HG02571 (cell line): Measurements from ENCODE around the gene ASIC3.
"Not testable (repeated sequence)": the region's sequence is repeated elsewhere in the genome, so short reads cannot be mapped to it uniquely, and the experiment has no call there.

Experiments used
- ATAC-seq: cut with Tn5 transposase; IDR thresholded peaks from one replicate; pipeline ENCODE4 v1.9.1; 2021; ENCODE audit warnings: mild to moderate bottlenecking, moderate library complexity; ENCODE audit not compliant: unreplicated experiment

Gene ASIC3

DNA sequence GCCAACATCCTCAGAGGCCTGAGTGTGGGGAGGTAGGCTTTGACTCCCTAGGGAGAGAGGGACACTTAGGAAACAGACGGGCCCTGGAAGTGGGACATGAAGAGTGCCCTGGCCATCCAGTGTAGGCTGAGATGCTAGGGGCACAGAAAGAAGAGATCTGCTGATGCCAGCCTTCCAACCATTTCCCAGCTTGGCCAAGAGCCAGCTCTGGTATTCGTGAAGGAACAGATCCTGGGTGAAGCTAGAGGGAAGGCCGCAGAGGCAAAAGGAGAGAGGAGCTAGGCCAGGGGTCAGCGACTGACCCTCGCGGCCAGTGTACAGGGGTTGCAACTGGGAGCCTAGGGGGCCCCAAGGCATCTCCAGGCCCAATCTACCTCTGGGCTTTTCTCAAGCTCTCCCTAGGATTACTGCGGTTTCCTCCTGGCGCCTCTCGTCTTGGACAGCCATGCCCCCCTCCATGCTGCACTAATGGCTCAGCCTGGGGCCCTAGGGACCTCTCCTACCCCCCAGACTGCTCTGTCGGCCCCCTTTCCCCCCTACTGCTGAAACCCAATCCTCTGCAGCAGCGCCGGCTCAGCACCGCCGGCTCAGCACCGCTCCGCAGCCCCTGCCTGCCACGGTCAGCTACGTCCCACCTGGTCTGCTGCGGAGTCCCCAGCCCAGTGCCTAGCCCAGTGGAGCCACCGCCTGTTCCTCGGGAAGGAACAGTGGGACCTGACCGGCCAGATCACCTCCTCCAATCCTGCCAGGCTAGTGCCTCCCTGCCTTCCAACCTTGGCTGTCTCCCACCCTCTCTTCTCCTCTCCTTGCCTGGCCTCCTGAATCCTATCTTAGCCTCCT, at the start of gene ASIC3:
ASIC3 (plus strand) TSS at position 556 of the 840 bp plus-strand sequence. CDS start 355 bp downstream, outside the sequence.
- no peak for ATAC-seq

DNA sequence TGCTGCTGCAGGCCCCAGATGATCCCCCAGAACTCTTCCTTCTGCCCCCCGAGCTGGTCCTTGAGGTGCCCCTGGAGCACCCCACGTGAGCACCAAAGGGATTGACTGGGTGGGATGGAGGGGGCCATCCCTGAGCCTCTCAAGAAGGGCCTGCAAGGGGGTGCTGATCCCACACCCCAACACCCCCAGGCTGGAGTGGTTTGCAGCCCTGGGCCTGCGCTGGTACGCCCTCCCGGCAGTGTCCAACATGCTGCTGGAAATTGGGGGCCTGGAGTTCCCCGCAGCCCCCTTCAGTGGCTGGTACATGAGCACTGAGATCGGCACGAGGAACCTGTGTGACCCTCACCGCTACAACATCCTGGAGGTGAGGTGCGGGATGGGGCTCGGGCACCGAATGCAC, 49.3 kb upstream of the ASIC3 start:
- ATAC-seq, result no peak

DNA sequence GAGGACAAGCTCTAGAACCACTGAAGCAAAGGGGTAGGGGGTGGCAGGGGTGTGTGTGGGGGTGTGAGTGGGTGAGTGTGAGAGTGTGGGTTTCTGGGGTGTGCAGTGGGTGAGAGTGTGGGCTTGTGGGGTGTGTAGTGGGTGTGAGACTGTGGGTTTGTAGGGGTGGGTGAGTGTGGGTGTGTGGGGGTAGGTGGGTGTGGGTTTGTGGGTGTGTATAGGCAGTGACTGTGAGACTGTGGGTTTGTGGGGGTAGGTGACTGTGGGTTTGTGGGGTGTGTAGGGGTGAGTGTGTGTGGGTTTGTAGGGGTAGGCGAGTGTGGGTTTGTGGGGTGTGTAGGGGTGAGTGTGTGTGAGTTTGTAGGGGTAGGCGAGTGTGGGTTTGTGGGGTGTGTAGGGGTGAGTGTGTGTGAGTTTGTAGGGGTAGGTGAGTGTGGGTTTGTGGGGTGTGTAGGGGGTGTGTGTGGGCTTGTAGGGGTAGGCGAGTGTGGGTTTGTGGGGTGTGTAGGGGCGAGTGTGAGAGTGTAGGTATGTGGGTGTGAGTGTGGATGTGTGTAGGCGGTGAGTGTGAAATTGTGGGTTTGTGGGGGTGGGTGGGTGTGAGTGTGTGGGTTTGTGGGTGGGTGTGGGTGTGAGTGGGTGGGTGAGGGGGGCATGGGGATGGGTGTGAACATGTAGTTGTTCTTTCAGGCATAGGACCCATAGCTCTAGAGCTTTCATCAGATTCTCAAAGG, 48.7 kb upstream of the ASIC3 start:
- ATAC-seq, result no peak

DNA sequence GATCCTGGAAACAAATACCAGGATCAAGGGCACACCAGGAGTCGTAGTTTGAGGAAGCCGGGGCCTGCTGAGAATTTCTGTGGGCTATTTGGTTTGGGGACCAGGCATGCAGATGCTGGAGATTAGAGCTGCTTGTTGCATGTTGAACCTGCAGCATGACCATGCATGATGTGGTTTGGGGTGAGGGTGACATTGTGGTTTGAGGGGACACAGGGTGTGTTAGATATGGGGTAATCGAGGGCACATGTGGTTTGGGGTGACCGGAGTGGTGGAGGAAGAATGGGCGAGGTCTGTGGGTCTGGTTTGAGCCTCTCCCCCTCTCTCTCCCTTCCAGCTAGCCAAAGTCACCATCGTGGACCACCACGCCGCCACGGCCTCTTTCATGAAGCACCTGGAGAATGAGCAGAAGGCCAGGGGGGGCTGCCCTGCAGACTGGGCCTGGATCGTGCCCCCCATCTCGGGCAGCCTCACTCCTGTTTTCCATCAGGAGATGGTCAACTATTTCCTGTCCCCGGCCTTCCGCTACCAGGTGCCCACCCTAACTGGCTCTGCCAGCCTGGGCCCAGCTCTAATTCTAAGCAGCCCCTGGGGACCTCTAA, 47.3 kb upstream of the ASIC3 start:
- no peak for ATAC-seq

DNA sequence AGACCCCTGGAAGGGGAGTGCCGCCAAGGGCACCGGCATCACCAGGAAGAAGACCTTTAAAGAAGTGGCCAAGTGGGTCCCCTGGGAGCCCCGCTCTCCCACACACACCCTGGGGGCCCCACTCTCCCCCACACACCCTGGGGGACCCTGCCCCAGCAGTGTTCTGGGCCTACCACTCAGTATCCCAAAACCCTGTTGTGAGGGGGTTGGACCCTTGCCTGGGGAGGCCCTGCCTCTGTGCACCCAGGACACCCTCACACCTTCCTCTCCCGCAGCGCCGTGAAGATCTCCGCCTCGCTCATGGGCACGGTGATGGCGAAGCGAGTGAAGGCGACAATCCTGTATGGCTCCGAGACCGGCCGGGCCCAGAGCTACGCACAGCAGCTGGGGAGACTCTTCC, 46.8 kb upstream of the ASIC3 start:
- no peak for ATAC-seq

DNA sequence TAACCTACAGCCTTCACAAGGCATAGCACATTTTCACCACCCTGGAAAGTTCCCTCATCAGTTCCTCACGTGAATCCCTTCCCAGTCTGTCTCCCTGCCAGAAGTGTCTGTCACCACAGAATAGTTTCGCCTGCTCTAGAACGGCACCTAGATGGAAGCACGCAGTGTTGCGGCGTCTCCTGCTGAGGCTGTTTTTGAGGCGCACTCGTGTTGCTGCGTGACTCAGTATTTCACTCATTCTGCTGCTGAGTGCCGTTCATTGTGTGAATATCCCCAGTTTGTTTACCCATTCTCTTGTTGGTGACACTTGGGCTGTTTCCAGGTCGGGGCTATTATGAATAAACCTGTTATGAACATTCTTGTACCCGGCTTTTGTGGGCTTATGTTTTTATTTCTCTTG, 44.8 kb upstream of the ASIC3 start:
- no peak for ATAC-seq

DNA sequence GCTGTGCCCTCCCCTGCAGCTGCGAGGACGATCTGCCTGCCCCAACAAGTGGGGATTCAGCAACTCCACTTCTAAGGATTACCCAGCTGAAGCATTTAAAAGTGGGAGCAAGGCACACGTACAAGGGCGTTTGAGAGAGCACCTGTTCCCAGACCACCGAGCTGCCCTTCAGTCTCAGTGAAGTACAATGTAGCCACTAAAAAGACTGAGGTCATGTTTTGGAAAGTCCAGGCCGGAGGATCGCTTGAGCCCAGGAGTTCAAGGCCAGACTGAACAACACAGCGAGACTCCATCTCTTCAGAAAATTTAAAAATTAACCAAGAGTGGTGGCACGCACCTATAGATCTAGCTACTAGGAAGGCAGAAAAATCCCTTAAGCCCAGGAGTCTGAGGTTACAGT, 42.8 kb upstream of the ASIC3 start:
- ATAC-seq, result no peak

DNA sequence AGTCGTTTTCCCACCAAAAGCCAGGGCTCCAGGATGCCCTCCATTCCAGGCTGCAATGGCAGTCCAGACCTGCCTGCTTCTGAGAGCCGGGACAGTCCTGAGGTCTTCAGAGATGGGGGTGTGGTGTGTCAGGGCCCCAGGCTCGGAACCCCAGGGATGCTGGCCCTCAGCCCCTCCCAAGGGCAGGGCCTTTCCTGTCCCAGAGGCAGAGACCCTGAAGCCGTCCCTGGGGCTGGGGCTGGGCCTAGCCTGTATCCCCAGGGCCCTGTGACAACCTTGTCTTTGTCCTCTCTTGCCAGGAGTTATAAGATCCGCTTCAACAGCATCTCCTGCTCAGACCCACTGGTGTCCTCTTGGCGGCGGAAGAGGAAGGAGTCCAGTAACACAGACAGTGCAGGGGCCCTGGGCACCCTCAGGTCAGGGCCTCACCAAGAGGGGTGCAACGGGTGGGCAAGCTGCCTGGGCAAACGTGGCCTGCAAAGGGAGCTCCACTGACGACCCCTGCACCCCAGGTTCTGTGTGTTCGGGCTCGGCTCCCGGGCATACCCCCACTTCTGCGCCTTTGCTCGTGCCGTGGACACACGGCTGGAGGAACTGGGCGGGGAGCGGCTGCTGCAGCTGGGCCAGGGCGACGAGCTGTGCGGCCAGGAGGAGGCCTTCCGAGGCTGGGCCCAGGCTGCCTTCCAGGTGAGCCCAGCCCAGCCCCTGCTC, 41.6 kb upstream of the ASIC3 start:
- ATAC-seq, result no peak

DNA sequence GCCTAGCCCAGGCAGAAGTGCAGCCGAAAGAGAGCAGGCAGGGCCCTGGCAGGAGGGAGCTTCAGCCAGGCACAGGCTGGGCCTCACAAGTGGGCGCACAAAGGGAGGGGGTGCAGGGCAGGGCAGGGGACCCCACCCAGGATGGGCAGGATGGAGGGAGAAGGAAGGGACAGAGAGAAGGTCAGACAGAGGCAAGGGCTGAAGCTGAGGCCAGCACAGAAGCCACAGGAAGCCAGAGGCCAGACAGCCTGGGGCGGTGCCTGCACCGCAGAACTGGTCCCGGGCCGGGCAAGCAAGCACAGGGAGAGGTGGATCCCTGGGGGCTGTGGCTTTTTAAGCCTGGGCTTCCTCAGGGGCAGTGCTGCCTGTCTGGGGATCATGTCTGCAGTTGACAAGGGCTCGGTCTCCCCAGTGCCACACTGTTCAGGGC, 40.8 kb upstream of the ASIC3 start:
- no peak for ATAC-seq

DNA sequence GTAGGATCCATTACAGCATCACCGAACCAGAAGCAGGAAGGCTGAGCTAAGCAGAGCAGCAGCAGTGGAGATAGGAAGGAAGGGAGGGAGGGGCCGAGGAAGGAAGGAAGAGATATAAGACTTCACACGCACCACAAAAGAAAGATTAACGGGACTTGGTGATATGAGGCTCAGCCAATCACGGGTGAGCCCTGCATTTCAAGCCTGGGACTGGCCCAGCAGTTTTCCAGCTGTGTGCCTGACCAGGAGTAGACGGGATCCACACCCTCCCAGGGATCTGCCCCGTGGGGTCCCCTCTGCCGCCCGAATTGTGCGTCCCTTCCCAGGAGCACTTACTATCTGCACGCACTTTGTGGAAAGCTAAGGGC, 40.2 kb upstream of the ASIC3 start:
- ATAC-seq, result no peak

DNA sequence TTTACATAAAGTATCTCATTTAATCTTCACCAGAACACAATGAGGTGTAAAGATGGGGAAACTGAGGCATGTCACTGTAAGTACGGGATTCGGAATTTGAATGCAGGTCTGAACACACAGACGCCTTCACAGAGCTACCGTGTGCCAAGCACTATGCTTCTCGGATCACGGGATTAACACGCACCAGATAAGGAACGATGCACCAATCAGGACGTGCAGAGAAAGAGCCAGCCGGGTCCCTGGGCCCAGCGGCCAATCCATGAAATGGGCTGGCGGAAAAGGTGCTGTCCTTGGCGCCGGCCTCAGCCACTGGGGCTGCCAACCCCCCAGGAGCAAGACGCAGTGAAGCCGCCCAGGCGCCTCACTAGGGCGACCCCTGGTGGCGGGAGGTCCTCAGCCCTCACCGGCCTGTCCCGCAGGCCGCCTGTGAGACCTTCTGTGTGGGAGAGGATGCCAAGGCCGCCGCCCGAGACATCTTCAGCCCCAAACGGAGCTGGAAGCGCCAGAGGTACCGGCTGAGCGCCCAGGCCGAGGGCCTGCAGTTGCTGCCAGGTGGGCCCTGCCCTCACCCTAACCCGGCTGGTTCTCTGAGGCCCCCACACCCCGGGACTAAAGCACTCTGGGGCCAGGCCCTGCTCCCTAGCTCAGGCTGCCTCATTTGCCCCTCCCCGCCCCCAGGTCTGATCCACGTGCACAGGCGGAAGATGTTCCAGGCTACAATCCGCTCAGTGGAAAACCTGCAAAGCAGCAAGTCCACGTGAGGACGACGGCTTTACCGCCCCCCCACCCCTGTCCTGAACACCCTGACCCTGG, 39.6 kb upstream of the ASIC3 start:
- peak; percentile 46 for ATAC-seq

DNA sequence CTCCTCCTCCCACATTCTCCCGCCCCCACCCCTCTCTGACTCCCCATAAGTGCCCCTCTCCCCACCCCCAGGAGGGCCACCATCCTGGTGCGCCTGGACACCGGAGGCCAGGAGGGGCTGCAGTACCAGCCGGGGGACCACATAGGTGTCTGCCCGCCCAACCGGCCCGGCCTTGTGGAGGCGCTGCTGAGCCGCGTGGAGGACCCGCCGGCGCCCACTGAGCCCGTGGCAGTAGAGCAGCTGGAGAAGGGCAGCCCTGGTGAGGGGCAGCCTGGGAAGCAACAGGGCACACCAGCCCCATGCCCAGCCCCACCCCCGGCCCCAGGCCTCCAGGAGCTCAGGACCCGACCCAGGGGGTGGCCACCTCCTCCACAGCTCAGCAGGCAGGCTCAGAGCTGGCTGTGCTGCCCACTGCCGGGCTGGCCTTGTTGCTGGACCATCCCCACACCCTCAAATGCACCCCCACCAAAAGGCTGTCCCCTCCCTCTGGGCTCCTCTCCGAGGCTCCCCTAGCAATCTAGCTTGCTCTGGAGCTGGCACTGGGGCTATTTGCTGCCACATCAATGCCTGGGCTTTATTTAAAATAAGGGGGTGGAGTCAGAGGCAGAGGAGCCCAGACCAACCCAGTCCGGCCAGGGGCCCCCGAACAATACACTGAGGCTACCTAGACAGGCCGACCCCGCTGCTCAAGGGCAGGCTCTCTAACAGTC, 38.8 kb upstream of the ASIC3 start:
- ATAC-seq, result no peak

DNA sequence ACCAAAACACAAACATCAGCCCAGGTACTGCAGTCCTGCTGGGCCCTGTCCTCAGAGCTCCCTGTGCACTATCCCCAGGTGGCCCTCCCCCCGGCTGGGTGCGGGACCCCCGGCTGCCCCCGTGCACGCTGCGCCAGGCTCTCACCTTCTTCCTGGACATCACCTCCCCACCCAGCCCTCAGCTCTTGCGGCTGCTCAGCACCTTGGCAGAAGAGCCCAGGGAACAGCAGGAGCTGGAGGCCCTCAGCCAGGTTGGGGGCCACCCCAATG, 38.4 kb upstream of the ASIC3 start:
- no peak for ATAC-seq

DNA sequence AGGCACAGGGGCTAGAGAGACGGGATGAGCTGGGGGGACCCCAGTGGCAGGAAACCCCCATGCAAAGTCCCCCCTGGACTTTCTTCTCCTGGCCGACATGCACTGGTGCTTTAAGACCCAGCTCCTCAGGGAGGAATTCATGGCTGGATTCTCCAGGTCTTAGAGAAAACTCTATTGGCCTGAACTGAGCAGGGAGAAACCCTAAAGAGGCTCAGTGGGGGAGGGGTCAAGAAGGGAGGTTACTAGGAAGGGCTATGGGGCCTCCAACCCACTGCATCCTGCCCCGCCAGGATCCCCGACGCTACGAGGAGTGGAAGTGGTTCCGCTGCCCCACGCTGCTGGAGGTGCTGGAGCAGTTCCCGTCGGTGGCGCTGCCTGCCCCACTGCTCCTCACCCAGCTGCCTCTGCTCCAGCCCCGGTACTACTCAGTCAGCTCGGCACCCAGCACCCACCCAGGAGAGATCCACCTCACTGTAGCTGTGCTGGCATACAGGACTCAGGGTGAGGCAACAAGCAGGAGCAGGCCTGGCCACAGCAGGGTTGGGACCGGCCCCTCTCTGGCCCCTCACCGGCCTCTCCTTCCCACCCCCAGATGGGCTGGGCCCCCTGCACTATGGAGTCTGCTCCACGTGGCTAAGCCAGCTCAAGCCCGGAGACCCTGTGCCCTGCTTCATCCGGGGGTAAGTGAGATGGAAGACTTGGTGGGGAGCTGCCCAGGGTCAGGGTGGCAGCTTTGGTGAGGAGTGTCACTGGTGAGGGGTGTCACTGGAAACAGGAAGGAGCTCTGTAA, 37.8 kb upstream of the ASIC3 start:
- ATAC-seq, result no peak

DNA sequence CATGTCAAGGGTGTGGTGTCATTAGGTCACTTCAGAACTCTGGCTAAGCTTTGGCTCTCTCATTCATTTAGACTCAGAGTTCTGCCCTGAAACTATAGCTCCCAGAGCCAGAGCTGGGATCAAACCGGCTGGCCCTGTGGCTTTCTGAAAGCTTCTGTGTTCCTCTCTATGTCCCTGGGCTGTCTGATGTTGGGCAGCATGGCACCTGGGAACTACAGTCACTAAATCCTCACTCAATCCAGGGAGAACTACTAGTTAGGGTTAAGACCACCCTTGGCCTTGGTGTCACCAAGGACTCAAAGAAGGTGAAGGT, 37.3 kb upstream of the ASIC3 start:
- no peak for ATAC-seq

DNA sequence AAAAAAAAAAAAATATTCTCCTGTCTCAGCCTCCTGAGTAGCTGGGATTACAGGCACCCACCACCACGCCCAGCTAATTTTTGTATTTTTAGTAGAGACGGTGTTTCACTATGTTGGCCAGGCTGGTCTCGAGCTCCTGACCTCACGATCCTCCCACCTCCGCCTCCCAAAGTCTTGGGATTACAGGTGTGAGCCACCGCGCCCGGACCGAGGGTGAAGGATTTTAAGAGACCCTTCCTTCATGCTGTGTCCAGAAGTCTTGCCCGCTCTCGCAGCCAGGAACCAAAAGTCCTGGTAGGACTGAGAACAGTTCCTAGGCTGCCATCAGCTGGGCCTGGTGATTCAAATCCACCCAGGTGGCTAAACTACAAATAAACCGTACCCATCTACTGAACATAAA, 36.7 kb upstream of the ASIC3 start:
- ATAC-seq, result not testable (repeated sequence)

DNA sequence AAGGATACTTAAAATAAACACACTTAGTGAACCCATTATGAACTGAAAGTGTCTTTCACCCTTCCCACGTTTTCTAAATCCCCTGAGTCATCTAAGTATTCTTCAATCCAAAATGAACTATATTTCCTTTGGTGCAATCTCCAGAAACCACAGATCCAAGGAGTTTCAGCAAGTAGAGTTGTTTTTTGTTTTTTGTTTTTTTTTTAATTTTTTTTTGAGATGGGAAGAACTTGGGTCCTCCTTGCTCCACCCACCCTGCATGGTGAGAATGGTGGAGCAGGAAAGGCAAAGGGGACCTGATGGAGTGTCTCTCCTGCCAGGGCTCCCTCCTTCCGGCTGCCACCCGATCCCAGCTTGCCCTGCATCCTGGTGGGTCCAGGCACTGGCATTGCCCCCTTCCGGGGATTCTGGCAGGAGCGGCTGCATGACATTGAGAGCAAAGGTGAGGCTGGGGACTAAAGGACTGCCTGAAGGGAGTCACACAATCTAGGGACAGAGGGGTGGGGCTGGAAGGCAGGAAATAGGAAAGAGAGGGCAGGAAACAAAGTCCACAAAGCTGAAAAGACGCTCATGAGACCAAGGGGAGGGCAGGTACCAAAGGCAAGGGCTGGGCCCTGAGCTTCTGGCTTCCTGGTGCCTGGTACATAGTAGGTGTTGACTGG, 36.2 kb upstream of the ASIC3 start:
- no peak for ATAC-seq

DNA sequence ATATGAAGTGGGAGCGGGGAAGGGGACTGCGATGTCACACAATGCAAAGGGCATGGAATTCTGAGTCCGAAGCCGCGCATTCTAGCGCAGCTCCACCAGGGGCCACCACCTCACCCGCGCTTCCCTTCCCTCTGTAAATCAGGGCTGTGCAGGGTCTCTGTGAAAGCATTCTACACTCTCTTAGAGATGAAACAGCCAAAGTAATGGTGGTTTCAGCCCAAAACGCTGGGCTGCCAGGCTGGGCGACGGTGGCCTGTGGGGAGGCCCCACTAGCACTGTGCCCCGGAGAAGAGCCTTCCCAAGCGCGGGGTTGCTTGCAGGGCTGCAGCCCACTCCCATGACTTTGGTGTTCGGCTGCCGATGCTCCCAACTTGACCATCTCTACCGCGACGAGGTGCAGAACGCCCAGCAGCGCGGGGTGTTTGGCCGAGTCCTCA, 35.4 kb upstream of the ASIC3 start:
- no peak for ATAC-seq

DNA sequence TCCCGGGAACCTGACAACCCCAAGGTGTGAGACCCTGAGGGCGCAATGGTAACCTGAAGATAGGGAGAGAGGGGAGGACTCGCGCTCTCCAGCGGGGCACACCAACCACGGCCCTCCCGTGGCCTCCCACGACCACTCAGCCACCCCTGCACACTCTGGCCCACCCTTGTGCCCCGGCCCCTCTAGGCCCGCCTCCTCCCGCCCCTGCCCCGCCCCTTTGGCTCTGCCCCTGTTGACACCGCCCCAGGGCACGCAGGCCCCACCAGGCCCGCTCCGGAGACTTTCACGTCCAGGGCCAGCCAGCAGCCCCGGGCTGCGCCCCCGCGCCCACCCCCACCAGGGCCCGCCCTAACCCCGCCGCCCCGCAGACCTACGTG, 35.0 kb upstream of the ASIC3 start:
- no peak for ATAC-seq
